ENCODE measurements around the gene MYL11.

The MYL11 gene

DNA sequence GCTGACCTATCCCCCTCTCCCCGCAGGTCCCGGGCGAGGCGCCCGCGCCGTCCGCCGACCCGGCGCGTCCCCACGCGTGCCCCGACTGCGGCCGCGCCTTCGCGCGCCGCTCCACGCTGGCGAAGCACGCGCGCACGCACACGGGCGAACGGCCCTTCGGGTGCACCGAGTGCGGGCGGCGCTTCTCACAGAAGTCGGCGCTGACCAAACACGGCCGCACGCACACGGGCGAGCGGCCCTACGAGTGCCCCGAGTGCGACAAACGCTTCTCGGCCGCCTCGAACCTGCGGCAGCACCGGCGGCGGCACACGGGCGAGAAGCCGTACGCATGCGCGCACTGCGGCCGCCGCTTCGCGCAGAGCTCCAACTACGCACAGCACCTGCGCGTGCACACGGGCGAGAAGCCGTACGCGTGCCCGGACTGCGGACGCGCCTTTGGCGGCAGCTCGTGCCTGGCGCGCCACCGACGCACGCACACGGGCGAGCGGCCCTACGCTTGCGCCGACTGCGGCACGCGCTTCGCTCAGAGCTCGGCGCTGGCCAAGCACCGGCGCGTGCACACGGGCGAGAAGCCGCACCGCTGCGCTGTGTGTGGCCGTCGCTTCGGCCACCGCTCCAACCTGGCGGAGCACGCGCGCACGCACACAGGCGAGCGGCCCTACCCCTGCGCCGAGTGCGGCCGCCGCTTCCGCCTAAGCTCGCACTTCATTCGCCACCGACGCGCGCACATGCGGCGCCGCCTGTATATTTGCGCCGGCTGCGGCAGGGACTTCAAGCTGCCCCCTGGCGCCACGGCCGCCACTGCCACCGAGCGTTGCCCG lies 43.1 kb downstream of the MYL11 start:
- Histone ChIP-seq H3K27ac (ENCODE audit: insufficient read depth, low read length, poor library complexity, severe bottlenecking) (peak overlapping the region; percentile 68), H3K9me3 (ENCODE audit: control insufficient read depth, low read length) (no peaks in the 10 kb centered on the region), H3K27me3 (replicated peaks; ENCODE audit: control insufficient read depth, insufficient read depth, low read length, poor library complexity, severe bottlenecking) (no peaks in the 10 kb centered on the region), H3K4me1 (ENCODE audit: control insufficient read depth, insufficient read depth, low read length, poor library complexity, severe bottlenecking) (peaks cover 10% of the 10 kb centered on the region), H3K4me3 (ENCODE audit: insufficient read depth, low read depth, low read length, poor library complexity, severe bottlenecking) (peak overlapping the region; percentile 78), H3K36me3 (ENCODE audit: control insufficient read depth, insufficient read depth, low read length) (peaks cover 6% of the 10 kb centered on the region)
- peak; percentile 75 to 82 (median 79) for DNase-seq

DNA sequence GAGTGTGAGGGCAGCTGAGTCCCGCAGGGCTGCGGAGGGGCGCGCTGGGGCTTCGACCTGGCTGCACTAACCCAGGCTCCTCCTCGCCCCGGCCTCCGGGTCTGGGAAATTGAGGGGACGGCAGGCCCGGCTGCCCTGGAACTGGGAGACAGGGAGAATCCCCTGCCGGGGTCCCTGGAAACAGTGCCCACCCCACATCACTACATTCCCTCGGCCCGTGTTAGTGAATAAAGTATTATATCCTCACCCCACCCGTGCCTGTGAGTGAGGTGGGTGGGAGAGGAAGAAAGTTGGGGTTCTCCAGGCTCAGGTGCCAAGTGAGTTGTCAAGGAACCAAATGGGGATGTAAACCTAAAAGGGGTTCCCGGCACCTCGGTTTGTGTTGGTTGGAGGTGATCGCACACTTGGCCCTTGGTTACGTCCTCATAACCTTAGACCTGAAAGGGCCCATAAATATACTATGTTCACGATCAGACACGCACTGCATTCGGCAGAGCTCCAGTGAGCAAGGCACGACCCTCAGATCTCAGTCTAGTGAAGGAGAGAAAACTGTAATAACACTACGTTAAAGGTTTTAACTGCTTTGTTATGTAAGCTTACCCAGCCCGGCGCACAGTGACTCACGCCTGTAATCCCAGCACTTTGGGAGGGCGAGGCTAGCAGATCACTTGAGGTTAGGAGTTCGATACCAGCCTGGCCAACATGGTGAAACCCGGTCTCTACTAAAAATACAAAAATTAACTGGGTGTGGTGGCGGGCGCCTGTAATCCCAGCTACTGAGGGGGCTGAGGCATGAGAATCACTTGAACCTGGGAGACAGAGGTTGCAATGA lies 44.0 kb downstream of the MYL11 start:
- Histone ChIP-seq H3K36me3 (ENCODE audit: control insufficient read depth, insufficient read depth, low read length) (peaks cover 10% of the 10 kb centered on the region), H3K4me3 (ENCODE audit: insufficient read depth, low read depth, low read length, poor library complexity, severe bottlenecking) (peak overlapping the region; percentile 78)

GRCh38 chr16:30421010-30421409 lies 46.4 kb downstream of the MYL11 start:
- Histone ChIP-seq H3K27me3 (replicated peaks; ENCODE audit: control insufficient read depth, insufficient read depth, low read length, poor library complexity, severe bottlenecking) (no peaks in the 10 kb centered on the region), H3K36me3 (ENCODE audit: control insufficient read depth, insufficient read depth, low read length) (peaks cover 22% of the 10 kb centered on the region), H3K27ac (ENCODE audit: insufficient read depth, low read length, poor library complexity, severe bottlenecking) (no peak overlapping the region), H3K9me3 (ENCODE audit: control insufficient read depth, low read length) (no peaks in the 10 kb centered on the region), H3K4me1 (ENCODE audit: control insufficient read depth, insufficient read depth, low read length, poor library complexity, severe bottlenecking) (peaks cover 10% of the 10 kb centered on the region), H3K4me3 (ENCODE audit: insufficient read depth, low read depth, low read length, poor library complexity, severe bottlenecking) (no peak overlapping the region)
- no peak for DNase-seq

More for the DNA sequence above, 44.0 kb downstream of the MYL11 start:
- H3K27ac ChIP-seq (ENCODE audit: insufficient read depth, low read length, poor library complexity, severe bottlenecking) = peak overlapping the region; percentile 68
- H3K4me1 ChIP-seq (ENCODE audit: control insufficient read depth, insufficient read depth, low read length, poor library complexity, severe bottlenecking) = peaks cover 10% of the 10 kb centered on the region
- H3K9me3 ChIP-seq (ENCODE audit: control insufficient read depth, low read length) = no peaks in the 10 kb centered on the region
- H3K27me3 ChIP-seq (replicated peaks; ENCODE audit: control insufficient read depth, insufficient read depth, low read length, poor library complexity, severe bottlenecking) = no peaks in the 10 kb centered on the region
- no peak for DNase-seq

Measured in effector memory CD4-positive, alpha-beta T cell (primary cell).